ENCODE measurements around the gene AMH.

Gene AMH

GRCh38 chr19:2288818-2289713 lies 39.9 kb downstream of the AMH start:
- DNase-seq: peak; percentile 11

DNA sequence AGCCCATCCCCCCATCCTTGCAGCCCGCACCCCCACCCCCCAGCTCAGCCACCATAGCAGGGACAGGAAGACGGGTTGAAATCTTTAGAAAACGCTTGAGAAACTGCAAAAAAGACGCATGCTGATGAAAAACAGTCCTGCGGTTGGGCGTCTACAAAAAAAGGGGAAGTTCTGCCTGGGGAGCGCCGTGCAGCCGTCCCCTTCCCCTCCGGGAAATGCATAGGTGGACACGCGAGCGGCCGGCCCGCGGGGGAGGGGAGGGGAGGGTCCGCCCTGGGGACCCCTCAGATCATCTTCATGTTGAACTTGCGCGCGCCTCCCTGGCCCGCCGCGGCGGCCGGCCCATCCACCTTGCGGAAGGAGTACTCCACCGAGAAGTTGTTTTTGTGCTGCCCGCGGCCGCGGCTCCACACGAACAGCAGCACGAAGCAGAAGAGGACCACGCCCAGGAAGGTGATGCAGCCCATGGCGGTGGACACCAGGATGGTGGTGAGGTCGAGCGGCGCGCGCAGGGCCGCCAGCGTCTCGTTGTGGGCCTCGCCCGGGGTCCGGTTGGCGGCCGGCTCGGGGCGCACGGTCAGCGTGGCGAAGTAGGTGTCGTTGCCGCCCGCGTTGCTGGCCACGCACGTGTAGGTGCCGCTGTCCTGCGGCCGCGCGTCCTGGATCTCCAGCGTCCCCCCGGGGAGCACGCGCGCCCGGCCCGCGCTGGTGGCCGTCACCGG lies 40.8 kb downstream of the AMH start:
- DNase-seq: peak; percentile 27

GRCh38 chr19:2290441-2291184 lies 41.5 kb downstream of the AMH start:
- DNase-seq: peak; percentile 17

- peak; percentile 39 for DNase-seq
Measured at GRCh38 chr19:2291185-2291751, 42.1 kb downstream of the AMH start.

DNA sequence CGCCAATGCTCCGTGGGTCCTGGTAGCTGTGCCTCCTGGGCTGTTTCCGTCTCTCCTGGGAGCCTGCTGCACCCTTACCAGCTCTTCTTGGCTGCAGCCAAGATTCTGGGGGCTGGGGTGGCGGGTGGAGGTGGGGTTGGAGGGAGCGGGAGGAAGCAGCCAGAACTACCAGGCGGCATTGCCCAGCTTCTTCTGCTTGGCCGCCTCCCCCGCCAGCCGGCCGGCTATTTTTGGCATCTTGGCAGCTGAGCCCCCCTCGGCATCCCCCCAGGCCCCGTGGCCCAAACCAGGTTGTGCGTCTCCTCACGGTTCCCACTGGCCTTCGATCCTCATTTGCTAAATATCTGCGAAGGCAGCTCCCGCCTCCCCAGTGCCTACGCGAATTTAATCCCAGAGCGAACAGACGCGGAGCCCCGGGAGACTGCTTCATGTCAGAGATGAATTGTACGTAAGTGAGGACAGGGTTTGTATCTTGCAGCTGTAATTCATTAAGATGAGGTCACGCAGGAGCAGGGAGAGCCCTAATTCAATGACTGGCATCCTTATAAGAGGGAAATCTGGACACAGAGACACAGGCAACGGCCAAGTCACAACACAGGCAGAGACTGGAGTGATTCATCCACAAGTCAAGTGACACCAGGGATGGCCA lies 45.7 kb downstream of the AMH start:
- DNase-seq: no peak

GRCh38 chr19:2296141-2296540 lies 47.0 kb downstream of the AMH start:
- DNase-seq: no peak

- no peak for DNase-seq
Measured at GRCh38 chr19:2300533-2300932, 51.4 kb downstream of the AMH start.

All from right hindlimb (tissue), 1 donor.